Measurements from ENCODE around the gene CYBA. TPM values are rescaled to one million over a fixed set of nuclear protein-coding genes. Genes with fewer than 3 reads are reported as not detected.

The CYBA gene
- total and polyA plus RNA-seq, 9 donors: 6.5 to 244 (median 56.6) TPM

GRCh38 chr16:88624481-88624880 lies 26.4 kb downstream of the CYBA start:
- H3K36me3 ChIP-seq: no peaks in the 10 kb centered on the region
- WGBS, 3 donors: 90 to 93% (median 93%) methylated on average over 18 of the region's 18 CpGs
- TF ChIP-seq, protein P1, sequence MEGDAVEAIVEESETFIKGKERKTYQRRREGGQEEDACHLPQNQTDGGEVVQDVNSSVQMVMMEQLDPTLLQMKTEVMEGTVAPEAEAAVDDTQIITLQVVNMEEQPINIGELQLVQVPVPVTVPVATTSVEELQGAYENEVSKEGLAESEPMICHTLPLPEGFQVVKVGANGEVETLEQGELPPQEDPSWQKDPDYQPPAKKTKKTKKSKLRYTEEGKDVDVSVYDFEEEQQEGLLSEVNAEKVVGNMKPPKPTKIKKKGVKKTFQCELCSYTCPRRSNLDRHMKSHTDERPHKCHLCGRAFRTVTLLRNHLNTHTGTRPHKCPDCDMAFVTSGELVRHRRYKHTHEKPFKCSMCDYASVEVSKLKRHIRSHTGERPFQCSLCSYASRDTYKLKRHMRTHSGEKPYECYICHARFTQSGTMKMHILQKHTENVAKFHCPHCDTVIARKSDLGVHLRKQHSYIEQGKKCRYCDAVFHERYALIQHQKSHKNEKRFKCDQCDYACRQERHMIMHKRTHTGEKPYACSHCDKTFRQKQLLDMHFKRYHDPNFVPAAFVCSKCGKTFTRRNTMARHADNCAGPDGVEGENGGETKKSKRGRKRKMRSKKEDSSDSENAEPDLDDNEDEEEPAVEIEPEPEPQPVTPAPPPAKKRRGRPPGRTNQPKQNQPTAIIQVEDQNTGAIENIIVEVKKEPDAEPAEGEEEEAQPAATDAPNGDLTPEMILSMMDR (IDR thresholded peaks at IDR 0.05): no peak
- TF ChIP-seq POLR2A (IDR thresholded peaks at IDR 0.05) (no peak), EP300 (IDR thresholded peaks at IDR 0.05) (no peak)

DNA sequence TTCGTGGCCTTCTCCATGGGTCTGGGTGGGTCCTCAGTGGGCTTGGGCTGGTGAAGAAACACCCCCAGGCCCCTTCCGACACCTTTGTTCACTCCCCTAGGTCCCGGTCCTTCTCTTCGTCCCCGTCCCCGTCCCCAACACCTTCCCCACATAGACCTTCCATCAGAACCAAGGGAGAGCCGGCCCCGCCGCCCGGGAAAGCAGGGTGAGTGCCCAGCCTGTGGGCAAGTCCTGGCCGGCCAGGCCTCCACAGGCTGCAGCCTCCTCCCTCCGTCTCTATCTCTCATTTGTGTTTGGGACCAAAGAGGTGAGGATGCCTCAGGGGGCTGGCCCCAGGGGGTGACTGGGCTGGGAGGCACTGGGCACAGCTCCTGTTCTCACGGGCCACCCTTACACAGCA lies 27.0 kb downstream of the CYBA start:
- H3K9me3 ChIP-seq: no peaks in the 10 kb centered on the region
- no peak overlapping the region for H3K4me3 ChIP-seq
- 94% methylated on average over 13 of the region's 13 CpGs for WGBS, 3 donors
- no peaks in the 10 kb centered on the region for H3K36me3 ChIP-seq
- intact Hi-C loops (cut with DNase I): no loop called here
- DNase-seq: no peak
- H3K4me1 ChIP-seq (ENCODE audit: insufficient read depth): no peaks in the 10 kb centered on the region
- no peak overlapping the region for H3K27ac ChIP-seq
- H3K27me3 ChIP-seq: no peaks in the 10 kb centered on the region
- TF ChIP-seq EP300 (IDR thresholded peaks at IDR 0.05) (no peak), POLR2A (IDR thresholded peaks at IDR 0.05) (no peak)
- TF ChIP-seq, protein P1 (IDR thresholded peaks at IDR 0.05): no peak

More at GRCh38 chr16:88624481-88624880, 26.4 kb downstream of the CYBA start:
- no peak for DNase-seq
- H3K9me3 ChIP-seq: no peaks in the 10 kb centered on the region
- H3K4me1 ChIP-seq (ENCODE audit: insufficient read depth): no peaks in the 10 kb centered on the region
- no peak overlapping the region for H3K4me3 ChIP-seq
- H3K27me3 ChIP-seq: no peaks in the 10 kb centered on the region
- intact Hi-C loops (cut with DNase I): no loop called here
- H3K27ac ChIP-seq: no peak overlapping the region

- H3K4me1 ChIP-seq (ENCODE audit: insufficient read depth): peaks cover 2% of the 10 kb centered on the region
- intact Hi-C loops (cut with DNase I): no loop called here
- no peak overlapping the region for H3K4me3 ChIP-seq
- DNase-seq: no peak
- no peaks in the 10 kb centered on the region for H3K36me3 ChIP-seq
- no peaks in the 10 kb centered on the region for H3K9me3 ChIP-seq
- whole genome bisulfite sequencing, 3 donors: 93 to 94% (median 93%) methylated on average over 29 of the region's 29 CpGs
- TF ChIP-seq POLR2A (IDR thresholded peaks at IDR 0.05) (no peak), EP300 (IDR thresholded peaks at IDR 0.05) (no peak)
- TF ChIP-seq, protein P1 (IDR thresholded peaks at IDR 0.05): no peak
- H3K27me3 ChIP-seq: no peaks in the 10 kb centered on the region
- H3K27ac ChIP-seq: no peak overlapping the region
Measured at GRCh38 chr16:88622866-88623265, 28.0 kb downstream of the CYBA start.

- H3K4me3 ChIP-seq: no peak overlapping the region
- H3K4me1 ChIP-seq (ENCODE audit: insufficient read depth): peaks cover 2% of the 10 kb centered on the region
- no peaks in the 10 kb centered on the region for H3K27me3 ChIP-seq
- no peak for TF ChIP-seq POLR2A (IDR thresholded peaks at IDR 0.05)
- TF ChIP-seq, protein P1 (IDR thresholded peaks at IDR 0.05): no peak
- no peak for TF ChIP-seq EP300 (IDR thresholded peaks at IDR 0.05)
- 88 to 91% (median 90%) methylated on average over 19 of the region's 19 CpGs for WGBS, 3 donors
- no peaks in the 10 kb centered on the region for H3K9me3 ChIP-seq
- no peak for DNase-seq
- no peak overlapping the region for H3K27ac ChIP-seq
- intact Hi-C loops (cut with DNase I): no loop called here
- H3K36me3 ChIP-seq: no peaks in the 10 kb centered on the region
Measured at GRCh38 chr16:88622125-88622524, 28.7 kb downstream of the CYBA start.

Data from ovary (tissue), 9 donors.